HG03378 (cell line): ENCODE data around the gene CYLD.

Experiments
- ATAC-seq: cut with Tn5 transposase; IDR thresholded peaks from one replicate; pipeline ENCODE4 v1.9.1; 2021; ENCODE audit warnings: mild to moderate bottlenecking, moderate library complexity; ENCODE audit not compliant: unreplicated experiment

The CYLD gene

DNA sequence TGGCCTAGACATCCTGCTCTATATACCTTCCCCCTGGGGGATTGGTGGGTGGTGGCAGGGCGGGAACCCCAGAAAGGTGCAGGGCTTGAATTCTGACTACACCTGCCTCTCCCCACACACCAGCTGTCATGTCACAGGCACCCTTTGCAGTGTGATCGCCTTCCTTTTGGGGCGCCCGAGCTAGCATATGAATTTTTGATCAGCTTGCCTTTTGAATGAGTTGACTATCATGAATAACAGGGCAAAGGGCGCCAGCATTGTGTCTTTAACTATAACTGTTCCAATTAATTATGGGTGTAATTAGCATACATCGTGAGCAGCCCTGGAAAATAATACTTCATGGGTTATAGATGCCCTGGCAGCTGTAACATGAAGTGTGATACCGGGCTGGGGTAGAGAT is 72.7 kb downstream of the CYLD start:
- no peak for ATAC-seq

DNA sequence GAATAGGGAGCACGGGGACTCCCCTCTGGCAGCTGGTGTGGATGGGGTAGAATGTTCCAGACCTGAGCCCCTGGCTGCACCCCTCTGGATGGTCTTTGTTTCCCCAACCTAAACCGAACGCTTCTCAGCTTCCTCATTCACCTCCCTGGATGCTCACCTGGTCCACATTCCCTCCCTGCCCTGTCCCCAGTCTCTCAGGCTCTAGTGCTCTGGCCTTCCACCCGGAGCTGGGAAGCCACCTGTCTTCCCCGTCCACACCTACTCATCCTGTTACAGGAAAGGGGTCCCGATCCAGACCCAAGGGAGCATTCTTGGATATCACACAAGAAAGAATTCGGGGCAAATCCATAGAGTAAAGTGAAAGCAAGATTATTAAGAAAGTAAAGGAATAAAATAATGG is 73.5 kb downstream of the CYLD start:
- ATAC-seq = no peak

DNA sequence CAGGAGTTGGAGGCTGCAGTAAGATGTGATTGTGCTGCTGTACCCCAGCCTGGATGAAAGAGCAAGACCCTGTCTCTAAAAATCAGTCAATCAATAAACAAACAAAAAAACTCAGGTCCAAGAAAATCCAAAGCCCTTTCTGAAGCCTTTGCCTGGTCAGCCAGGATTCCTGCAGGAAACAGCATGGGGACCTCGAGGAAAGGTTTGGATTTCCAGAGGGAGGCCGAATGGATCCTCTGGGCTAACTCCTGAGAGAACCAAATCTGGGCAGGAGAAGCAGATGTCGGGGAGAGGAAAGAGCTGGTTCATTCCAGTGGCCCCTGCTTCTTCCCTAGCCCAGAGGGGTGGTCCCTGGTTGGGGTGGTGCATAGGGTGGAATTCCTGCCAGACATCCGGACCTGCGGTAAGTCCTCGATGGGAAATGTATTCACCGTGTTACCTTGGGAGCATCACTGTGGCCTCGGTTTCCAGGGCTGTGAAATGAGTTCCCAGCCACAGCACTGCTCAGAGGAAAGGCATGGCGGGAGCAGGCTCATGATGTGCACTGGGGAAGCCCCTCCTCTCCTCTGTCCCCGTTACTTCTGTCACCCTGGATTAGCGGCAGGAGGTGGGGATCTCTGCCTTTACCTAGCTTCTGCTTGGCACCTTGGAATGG is 75.1 kb downstream of the CYLD start:
- ATAC-seq = no peak

GRCh38 chr16:50818380-50818779 is 76.5 kb downstream of the CYLD start:
- no peak for ATAC-seq

DNA sequence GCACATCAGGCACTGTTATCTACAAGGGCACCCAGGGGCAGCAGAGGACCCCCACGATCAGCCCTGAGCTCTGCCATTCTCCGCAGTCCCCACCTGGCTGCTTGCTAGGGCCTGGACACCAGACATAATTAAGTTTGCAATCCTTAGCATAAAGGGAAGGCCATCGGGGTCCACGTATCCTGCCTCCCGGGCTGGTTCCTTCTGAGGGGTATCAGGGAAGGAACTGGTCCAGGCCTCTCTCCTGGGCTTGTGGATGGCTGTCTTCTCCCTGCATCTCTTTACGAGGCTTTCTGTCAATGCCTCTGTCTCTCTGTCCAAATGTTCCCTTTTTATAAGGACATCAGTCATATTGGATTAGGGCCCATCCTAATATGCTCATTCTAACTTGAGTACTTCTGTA is 77.8 kb downstream of the CYLD start:
- ATAC-seq = no peak

DNA sequence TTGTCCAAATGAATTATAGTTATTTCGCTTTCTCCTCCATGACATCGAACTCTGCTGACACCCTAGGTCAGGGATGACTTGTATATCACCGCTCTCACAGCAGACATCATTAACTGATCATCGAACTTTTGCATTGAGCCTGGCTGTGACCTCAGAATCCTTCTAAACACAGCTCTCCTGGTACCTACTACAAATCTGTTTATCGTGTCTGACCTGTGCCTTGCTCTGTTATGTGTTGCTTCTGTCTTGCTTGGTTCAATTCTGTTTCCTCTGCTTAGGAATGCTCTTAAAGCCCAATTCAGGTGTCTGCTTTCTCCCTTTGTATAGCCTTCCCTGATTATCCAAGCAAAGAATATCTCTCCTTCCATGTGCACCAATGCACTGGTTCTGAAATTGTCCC is 78.3 kb downstream of the CYLD start:
- no peak for ATAC-seq

DNA sequence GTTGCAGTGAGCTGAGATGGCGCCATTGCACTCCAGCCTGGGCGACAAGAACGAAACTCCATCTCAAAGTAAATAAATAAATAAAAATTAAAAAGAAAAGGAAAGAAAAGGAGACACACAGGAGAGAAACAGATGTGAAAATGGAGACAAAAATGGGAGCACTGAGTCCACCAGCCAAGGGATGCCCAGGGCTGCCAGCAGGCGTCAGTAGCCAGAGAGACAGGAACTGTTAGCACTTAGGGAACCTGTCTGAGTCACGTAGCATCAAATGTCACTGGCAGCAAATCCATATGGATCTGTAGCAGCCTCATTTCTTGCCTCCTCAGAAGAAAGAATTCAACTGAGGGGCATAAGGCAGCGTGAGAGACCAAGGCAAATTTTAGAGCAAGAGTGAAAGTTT is 79.7 kb downstream of the CYLD start:
- ATAC-seq = no peak

DNA sequence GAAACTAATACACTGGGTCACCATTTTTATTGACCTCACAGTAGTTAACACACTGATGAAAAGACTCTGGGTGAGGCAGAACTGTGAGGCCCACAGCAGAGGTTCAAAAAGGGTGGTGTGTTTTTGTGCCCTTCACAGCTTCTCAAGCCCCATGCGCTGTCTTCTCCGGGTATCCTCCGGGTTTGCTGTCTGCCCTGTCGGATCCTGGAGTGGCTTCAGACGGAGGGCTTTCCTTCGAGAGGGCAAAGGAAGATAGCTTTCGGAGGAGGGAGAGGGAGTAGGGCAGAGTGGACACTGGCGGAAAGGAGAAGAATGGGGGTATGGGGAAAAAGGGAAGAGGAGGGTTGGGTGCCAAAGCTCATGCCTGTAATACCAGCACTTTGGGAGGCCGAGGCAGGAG is 80.8 kb downstream of the CYLD start:
- ATAC-seq = no peak

GRCh38 chr16:50826797-50827316 is 85.0 kb downstream of the CYLD start:
- ATAC-seq = no peak

DNA sequence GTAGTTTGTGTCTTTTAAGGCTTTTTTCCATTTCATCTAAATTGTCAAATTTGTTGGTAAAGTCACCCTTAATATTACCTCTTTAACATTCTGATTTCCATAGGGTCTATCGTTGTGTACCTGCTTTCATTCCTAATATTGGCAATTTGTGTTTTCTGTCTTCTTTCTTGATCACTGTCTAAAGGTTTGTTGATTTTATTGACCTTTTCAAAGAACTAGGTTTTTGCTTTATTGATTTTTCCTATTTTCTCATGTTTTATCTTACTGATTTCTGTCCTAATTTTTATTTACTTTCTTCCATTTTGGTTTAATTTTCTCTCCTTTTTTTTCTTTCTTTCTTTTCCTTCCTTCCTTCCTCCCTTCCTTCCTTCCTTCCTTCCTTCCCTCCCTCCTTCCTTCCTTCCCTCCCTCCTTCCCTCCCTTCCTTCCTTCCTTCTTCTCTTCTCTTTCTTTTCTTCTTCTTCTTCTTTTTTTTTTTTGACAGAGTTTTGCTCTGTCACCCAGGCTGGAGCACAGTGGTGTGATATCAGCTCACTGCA is 86.3 kb downstream of the CYLD start:
- ATAC-seq = no peak

GRCh38 chr16:50830698-50831097 is 88.8 kb downstream of the CYLD start:
- no peak for ATAC-seq

GRCh38 chr16:50831751-50832150 is 89.9 kb downstream of the CYLD start:
- no peak for ATAC-seq

DNA sequence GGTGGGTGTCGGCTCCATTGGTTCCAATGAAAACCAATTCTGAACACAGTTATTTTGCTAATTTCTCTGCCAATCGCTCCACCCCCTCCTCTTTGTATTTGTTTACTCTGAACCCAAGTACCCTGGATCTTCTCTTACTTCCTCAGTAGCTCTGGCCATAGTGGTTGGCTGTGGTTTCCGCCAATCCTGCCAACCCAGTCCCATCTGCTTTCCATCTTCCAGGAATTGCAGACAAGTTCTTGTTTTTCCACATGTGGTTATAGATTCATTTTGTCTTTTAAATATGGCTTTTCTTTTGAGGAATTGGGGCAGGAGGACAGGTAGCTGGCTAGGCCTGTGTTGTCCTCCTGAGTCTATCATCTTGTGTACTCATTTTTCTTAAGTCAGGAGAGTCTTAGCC is 92.0 kb downstream of the CYLD start:
- no peak for ATAC-seq

- no peak for ATAC-seq
These were observed 92.8 kb downstream of the CYLD start for GRCh38 chr16:50834701-50835100.

GRCh38 chr16:50835358-50836060 is 93.6 kb downstream of the CYLD start:
- no peak for ATAC-seq

DNA sequence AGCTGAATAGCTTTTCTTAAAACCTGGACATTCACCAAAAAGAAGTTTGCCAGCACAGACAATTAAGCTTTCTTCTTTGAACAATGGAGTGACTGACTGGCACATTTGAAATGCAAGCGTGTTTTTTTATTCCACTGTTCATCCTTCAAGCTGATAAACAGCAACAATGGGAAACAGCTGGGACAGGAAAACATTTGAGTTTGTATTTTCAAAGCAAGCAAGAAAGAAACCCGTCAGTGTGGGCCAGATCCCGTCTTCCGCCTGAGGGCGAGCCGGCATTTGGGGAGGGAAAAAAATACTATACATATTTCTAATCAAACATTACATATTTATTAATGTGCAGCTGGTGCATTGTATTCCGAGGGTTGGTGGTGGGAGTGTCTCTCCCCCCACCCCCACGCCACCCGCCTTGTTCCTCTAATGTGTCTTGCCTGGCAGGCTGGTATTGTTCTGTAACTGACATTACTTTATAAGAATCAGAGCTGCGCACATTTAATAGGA is 94.3 kb downstream of the CYLD start:
- ATAC-seq = no peak

GRCh38 chr16:50837324-50837723 is 95.4 kb downstream of the CYLD start:
- ATAC-seq = no peak

GRCh38 chr16:50838165-50838564 is 96.3 kb downstream of the CYLD start:
- ATAC-seq = no peak

- ATAC-seq = no peak
These were observed 97.0 kb downstream of the CYLD start for GRCh38 chr16:50838885-50839284.

DNA sequence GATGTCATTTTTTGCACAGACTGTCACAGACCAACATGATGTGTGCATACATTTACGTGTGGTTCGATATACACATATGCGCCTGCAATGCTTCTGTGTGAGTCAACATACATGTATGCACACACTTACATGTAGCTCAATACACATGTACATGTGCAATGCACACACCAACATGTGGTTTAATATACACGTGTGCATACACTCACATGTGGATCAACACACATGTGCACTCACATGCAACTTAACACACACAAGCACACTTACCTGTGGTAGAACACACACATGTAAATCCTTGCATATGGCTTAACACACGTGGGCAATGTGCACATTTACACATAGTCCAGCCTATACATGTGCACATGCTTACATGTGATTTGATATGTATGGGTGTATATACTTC is 97.5 kb downstream of the CYLD start:
- no peak for ATAC-seq

DNA sequence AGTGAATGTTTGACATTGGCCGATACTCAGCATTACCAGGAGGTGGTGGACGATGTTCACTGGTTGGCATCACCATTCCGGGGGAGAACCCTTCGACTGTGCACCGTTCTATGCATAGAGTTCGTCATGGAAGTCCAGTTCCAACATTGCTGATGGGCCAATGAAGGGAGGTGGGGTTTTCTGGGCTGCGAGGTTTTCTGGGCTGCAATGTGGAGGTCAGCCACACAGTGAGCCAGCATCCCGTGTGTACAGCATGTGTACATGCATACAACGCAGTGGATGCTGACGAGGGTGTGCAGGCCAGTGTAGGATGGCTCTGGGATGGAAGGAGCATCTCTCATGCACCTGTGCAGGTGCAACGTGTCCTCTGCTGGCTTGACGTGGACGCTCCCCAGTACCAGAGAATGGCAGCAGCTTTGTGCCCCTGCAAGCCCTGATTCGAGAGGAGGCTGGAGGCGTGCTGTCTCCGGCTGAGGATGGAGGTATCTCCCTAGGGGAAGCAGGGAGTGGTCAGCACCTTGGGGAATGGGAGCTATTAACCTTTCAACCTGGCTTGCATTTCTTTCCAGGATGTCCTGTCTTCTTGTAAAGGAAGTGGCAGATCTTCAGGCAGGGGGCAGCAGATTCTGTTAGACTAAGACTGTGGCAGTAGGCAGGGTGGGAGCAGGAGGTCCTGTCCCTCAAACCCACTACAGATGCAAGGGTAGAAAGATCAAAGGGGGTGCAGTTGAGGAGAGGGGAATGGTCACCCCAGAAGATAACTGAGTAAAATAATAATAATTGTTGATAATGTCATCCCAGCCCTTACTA is 98.2 kb downstream of the CYLD start:
- no peak for ATAC-seq
